SK-N-SH (cell line): ENCODE data around the gene WSCD1.

ENCODE experiments used
- CTCF ChIP-seq: fragments of 200-600 bp; sonication (generic); IDR thresholded peaks from 2 replicates; pipeline ENCODE4 v1.6.1; 2017; ENCODE audit warnings: antibody characterized with exemption, mild to moderate bottlenecking, moderate library complexity
- ELF1 ChIP-seq: IDR thresholded peaks from 2 replicates; pipeline ENCODE4 v1.4.0; 2012
- EP300 ChIP-seq, 2 experiments: IDR thresholded peaks; 2 replicates each; pipeline versions ENCODE4 v1.4.0 to v1.6.1; 2012; ENCODE audit warnings: borderline replicate concordance in 1 of 2, low read depth in 1 of 2, low read length in 1 of 2
- FOSL2 ChIP-seq: IDR thresholded peaks from 2 replicates; pipeline ENCODE4 v1.4.0; 2012; ENCODE audit warnings: low read depth, mild to moderate bottlenecking, moderate library complexity, borderline replicate concordance
- JUND ChIP-seq: IDR thresholded peaks from 2 replicates; pipeline ENCODE4 v1.4.0; 2012
- PBX3 ChIP-seq: IDR thresholded peaks from 2 replicates; pipeline ENCODE4; 2012
- POLR2AphosphoS5 ChIP-seq: IDR thresholded peaks from 2 replicates; pipeline ENCODE4 v1.6.1; 2012; ENCODE audit warnings: low read depth, low read length
- RAD21 ChIP-seq: IDR thresholded peaks from 2 replicates; pipeline ENCODE4 v1.6.1; 2012; ENCODE audit warnings: mild to moderate bottlenecking, low read length
- SIN3A ChIP-seq: IDR thresholded peaks from 2 replicates; pipeline ENCODE4 v1.6.1; 2012; ENCODE audit warnings: low read depth, mild to moderate bottlenecking, low read length, moderate library complexity, borderline replicate concordance
- TAF1 ChIP-seq: IDR thresholded peaks from 2 replicates; pipeline ENCODE4 v1.6.1; 2012; ENCODE audit warnings: low read depth, mild to moderate bottlenecking, low read length, moderate library complexity, borderline replicate concordance

GRCh38 chr17:6059406-6059805, 10.8 kb upstream of the WSCD1 start:
- no peak for TF ChIP-seq SIN3A
- TF ChIP-seq FOSL2 = no peak
- no peak for TF ChIP-seq EP300 (IDR thresholded peaks at IDR 0.05; ENCODE audit: borderline replicate concordance in 1 of 2, low read depth in 1 of 2, low read length in 1 of 2)
- no peak for TF ChIP-seq ELF1
- TF ChIP-seq CTCF = no peak
- TF ChIP-seq TAF1 = no peak
- TF ChIP-seq POLR2AphosphoS5 = no peak
- TF ChIP-seq PBX3 = no peak
- no peak for TF ChIP-seq JUND
- TF ChIP-seq RAD21 = no peak
